A204.1 (cell line): ENCODE results near the gene CCL8.

Experiments
- FAIRE-seq: peaks from 2 replicates; lab custom pipeline; 2012; peaks lifted over from hg19 to GRCh38; lab: Jason Lieb, UNC

CCL8 gene

GRCh38 chr17:34367486-34368195 lies 48.4 kb downstream of the CCL8 start:
- no peak for FAIRE-seq

- no peak for FAIRE-seq
Observed at GRCh38 chr17:34368196-34368945, 49.1 kb downstream of the CCL8 start.

GRCh38 chr17:34368946-34369500 lies 49.8 kb downstream of the CCL8 start:
- FAIRE-seq, result no peak

- no peak for FAIRE-seq
Observed at GRCh38 chr17:34369571-34369970, 50.3 kb downstream of the CCL8 start.

- no peak for FAIRE-seq
Observed at GRCh38 chr17:34370376-34370996, 51.3 kb downstream of the CCL8 start.

GRCh38 chr17:34370997-34371395 lies 51.8 kb downstream of the CCL8 start:
- no peak for FAIRE-seq
